H1 (cell line): ENCODE measurements around the gene RNF41. TPM values are rescaled to one million over a fixed set of nuclear protein-coding genes. Genes with fewer than 3 reads are reported as not detected.

Experiments used
- CHD7 ChIP-seq: fragments of 300-600 bp; sonication (generic); IDR thresholded peaks from 2 replicates; pipeline ENCODE4 v1.7.1; 2012; ENCODE audit warnings: low read length, moderate library complexity, mild to moderate bottlenecking, inconsistent platforms; ENCODE audit not compliant: insufficient replicate concordance
- polyA plus RNA-seq, 7 experiments: library from polyadenylated mRNA; depleted of rRNA in 3 of 7; stranded (reverse) in 5 of 7; unstranded in 2 of 7; fragments of >200 nt in 5 of 7; fragments of 200-250 nt in 2 of 7; gene quantifications; 1 replicate in 5 of 7; 2 replicates in 1 of 7; 4 replicates in 1 of 7; pipeline versions ENCODE4 v1.2.1 to v1.2.3, GENCODE V29; 2011 to 2013; ENCODE audit warnings: missing spikeins in 2 of 7, mixed read lengths in 2 of 7
- total RNA-seq: library from RNA; stranded (reverse); fragmentation: NEBNext Ultra II Directional; extraction: Animal tissue kit (Norgen Biotek cat#: 25700); gene quantifications from 2 replicates; pipeline ENCODE4 v1.2.1, GENCODE V29; 2021

Gene RNF41
- total and polyA plus RNA-seq, 2 of the 8 experiments (the other 6 are each of a cell fraction or from before 2014, with no cell fraction given): 55.5 to 98.6 TPM

- no peak for TF ChIP-seq CHD7
Observed at GRCh38 chr12:56257491-56258067, 35.9 kb upstream of the RNF41 start (continued).
